Stomach (tissue), 4 donors: ENCODE measurements around the gene C1orf74.

Experiments
- CTCF ChIP-seq, 7 experiments: fragments of 450-650 bp in 4 of 7; fragments of 200-600 bp in 3 of 7; sonication (generic) in 3 of 7; IDR thresholded peaks; one replicate each; pipeline ENCODE4 v1.5.1; 2016 to 2019; ENCODE audit warnings: antibody characterized with exemption in 7 of 7, control low read depth in 2 of 7, mild to moderate bottlenecking in 1 of 7
- POLR2A ChIP-seq, 4 donors: fragments of 450-650 bp; IDR thresholded peaks; one replicate each; pipeline ENCODE4 v1.6.1; 2016; ENCODE audit warnings: antibody characterized with exemption in 4 of 4, control low read depth in 2 of 4, mild to moderate bottlenecking in 1 of 4, moderate library complexity in 1 of 4
- POLR2AphosphoS5 ChIP-seq, 3 donors: sonication (generic); formaldehyde crosslinking; IDR thresholded peaks; one replicate each; pipeline ENCODE4 v1.6.1; 2016; ENCODE audit warnings: antibody characterized with exemption in 3 of 3

- TF ChIP-seq CTCF (IDR thresholded peaks at IDR 0.05) (no peak), POLR2AphosphoS5 (IDR thresholded peaks at IDR 0.05) (no peak), POLR2A (IDR thresholded peaks at IDR 0.05) (no peak)
These were observed 43.2 kb downstream of the C1orf74 start for GRCh38 chr1:209741193-209741592.
